Hematopoietic multipotent progenitor cell (in vitro differentiated cells): ENCODE measurements around the gene C10orf53. TPM values are rescaled to one million over a fixed set of nuclear protein-coding genes. Genes with fewer than 3 reads are reported as not detected.
A peak's percentile ranks its signal among the peaks of the same experiment; 100 is the strongest.

Experiments
- DNase-seq, 3 donors: peaks; one replicate each; pipeline ENCODE4 v3.0.0-alpha.2; 2011 to 2015; ENCODE audit warnings: low read depth in 2 of 3, low spot score in 2 of 3
- total RNA-seq: library from RNA; depleted of rRNA; stranded (reverse); fragments of >200 nt; gene quantifications from one replicate; pipeline ENCODE4 v1.2.3, GENCODE V29; 2012

C10orf53 gene
- under 0.01 TPM for total RNA-seq

- peak in 2 of 3 donors; percentile 40 to 55 for DNase-seq
Measured at GRCh38 chr10:49679480-49679893, at the start of gene C10orf53. C10orf53 (plus strand) TSS chr10:49679651; CDS start chr10:49679698, 47 bp downstream.

- no peak for DNase-seq
Measured at GRCh38 chr10:49631975-49632374, 47.5 kb upstream of the C10orf53 start.

- DNase-seq, result no peak
Measured at GRCh38 chr10:49632406-49633317, 46.8 kb upstream of the C10orf53 start.

- no peak for DNase-seq
Measured at GRCh38 chr10:49633327-49634068, 46.0 kb upstream of the C10orf53 start.

- no peak for DNase-seq
Measured at GRCh38 chr10:49634069-49634660, 45.3 kb upstream of the C10orf53 start.

- no peak for DNase-seq
Measured at GRCh38 chr10:49642311-49642710, 37.1 kb upstream of the C10orf53 start.

GRCh38 chr10:49643241-49644034 is 36.0 kb upstream of the C10orf53 start:
- no peak for DNase-seq

- no peak for DNase-seq
Measured at GRCh38 chr10:49644035-49644646, 35.3 kb upstream of the C10orf53 start.

GRCh38 chr10:49645417-49645816 is 34.0 kb upstream of the C10orf53 start:
- DNase-seq, result no peak

- no peak for DNase-seq
Measured at GRCh38 chr10:49645871-49646870, 33.3 kb upstream of the C10orf53 start.

GRCh38 chr10:49647554-49647953 is 31.9 kb upstream of the C10orf53 start:
- no peak for DNase-seq

- DNase-seq, result no peak
Measured at GRCh38 chr10:49647985-49648795, 31.3 kb upstream of the C10orf53 start.

- no peak for DNase-seq
Measured at GRCh38 chr10:49649294-49649693, 30.2 kb upstream of the C10orf53 start.

- DNase-seq, result no peak
Measured at GRCh38 chr10:49649936-49650723, 29.3 kb upstream of the C10orf53 start.

GRCh38 chr10:49650724-49651034 is 28.8 kb upstream of the C10orf53 start:
- no peak for DNase-seq

GRCh38 chr10:49651039-49651835 is 28.2 kb upstream of the C10orf53 start:
- DNase-seq, result no peak

GRCh38 chr10:49651917-49652316 is 27.5 kb upstream of the C10orf53 start:
- DNase-seq, result no peak
